Measurements from ENCODE around the gene TMEM106B.

DNA sequence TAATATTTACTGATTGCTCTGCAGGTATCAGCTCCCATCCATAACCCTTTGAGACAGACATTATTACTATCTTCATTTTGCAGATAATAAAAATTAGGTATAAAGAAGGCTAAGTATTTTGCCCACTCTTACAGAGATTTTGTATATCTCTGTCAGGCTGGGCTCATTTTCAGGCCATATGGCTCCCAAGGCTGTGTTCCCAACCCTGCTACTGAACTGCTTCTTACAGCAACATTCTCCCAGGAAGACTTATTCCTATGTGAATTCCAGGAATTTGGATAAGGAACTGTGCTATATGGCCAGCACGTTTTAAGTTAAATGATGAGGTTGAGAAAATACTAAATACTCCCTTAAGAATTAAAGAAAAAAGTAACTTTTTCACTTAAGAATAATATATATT is 1.9 kb upstream of the TMEM106B start:
- TF ChIP-seq, protein P1, sequence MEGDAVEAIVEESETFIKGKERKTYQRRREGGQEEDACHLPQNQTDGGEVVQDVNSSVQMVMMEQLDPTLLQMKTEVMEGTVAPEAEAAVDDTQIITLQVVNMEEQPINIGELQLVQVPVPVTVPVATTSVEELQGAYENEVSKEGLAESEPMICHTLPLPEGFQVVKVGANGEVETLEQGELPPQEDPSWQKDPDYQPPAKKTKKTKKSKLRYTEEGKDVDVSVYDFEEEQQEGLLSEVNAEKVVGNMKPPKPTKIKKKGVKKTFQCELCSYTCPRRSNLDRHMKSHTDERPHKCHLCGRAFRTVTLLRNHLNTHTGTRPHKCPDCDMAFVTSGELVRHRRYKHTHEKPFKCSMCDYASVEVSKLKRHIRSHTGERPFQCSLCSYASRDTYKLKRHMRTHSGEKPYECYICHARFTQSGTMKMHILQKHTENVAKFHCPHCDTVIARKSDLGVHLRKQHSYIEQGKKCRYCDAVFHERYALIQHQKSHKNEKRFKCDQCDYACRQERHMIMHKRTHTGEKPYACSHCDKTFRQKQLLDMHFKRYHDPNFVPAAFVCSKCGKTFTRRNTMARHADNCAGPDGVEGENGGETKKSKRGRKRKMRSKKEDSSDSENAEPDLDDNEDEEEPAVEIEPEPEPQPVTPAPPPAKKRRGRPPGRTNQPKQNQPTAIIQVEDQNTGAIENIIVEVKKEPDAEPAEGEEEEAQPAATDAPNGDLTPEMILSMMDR (IDR thresholded peaks at IDR 0.05), result no peak
- no peak for TF ChIP-seq POLR2A (IDR thresholded peaks at IDR 0.05)

Data from body of pancreas (tissue), 4 donors.